ENCODE measurements around the gene CTSW. TPM values are rescaled to one million over a fixed set of nuclear protein-coding genes. Genes with fewer than 3 reads are reported as not detected.

Gene CTSW
- total and polyA plus RNA-seq, 2 donors (not counting 1 experiment from before 2014, with no cell fraction given): 0.84 to 4.6 TPM

- Histone ChIP-seq H3K79me2 (ENCODE audit: control insufficient read depth, insufficient read depth, low read length) (peaks cover 9% of the 10 kb centered on the region), H3K4me1 (ENCODE audit: control insufficient read depth in 2 of 2, insufficient read depth in 2 of 2, low read length in 2 of 2) (peaks cover 0 to 3% of the 10 kb centered on the region in 2 donors), H3K9me3 (ENCODE audit: control extremely low read depth in 1 of 3, control insufficient read depth in 2 of 3, insufficient read depth in 1 of 3, low read length in 2 of 3) (no peaks in the 10 kb centered on the region), H3K27me3 (replicated peaks in 1 of 4; ENCODE audit: control extremely low read depth in 1 of 4, control insufficient read depth in 3 of 4, insufficient read depth in 4 of 4, low read length in 3 of 4) (peaks cover 0 to 35% (median 9%) of the 10 kb centered on the region in 4 experiments), H3K27ac (ENCODE audit: low read length in 2 of 2) (no peak overlapping the region), H2AFZ (ENCODE audit: insufficient read depth, low read depth, low read length, poor library complexity, severe bottlenecking) (no peak overlapping the region), H4K20me1 (ENCODE audit: control insufficient read depth, insufficient read depth, low read length, poor library complexity, severe bottlenecking) (no peaks in the 10 kb centered on the region), H3K9ac (ENCODE audit: low read length) (no peak overlapping the region), H3K36me3 (replicated peaks in 1 of 2; ENCODE audit: control extremely low read depth in 1 of 2, control insufficient read depth in 1 of 2, extremely low read depth in 1 of 2, insufficient read depth in 2 of 2, low read length in 1 of 2) (no peaks in the 10 kb centered on the region), H3K4me3 (ENCODE audit: control extremely low read depth in 1 of 5, extremely low read depth in 1 of 5, insufficient read depth in 1 of 5, low read depth in 2 of 5, low read length in 4 of 5) (no peak overlapping the region), H3K4me2 (replicated peaks; ENCODE audit: low read depth, low read length, poor library complexity, severe bottlenecking) (no peak overlapping the region)
- Mint-ChIP-seq H3K9me3 (ENCODE audit: insufficient read depth) (no peaks in the 10 kb centered on the region), H3K4me1 (peaks cover 5% of the 10 kb centered on the region), H3K27ac (no peak overlapping the region), H3K4me3 (no peak overlapping the region), H3K27me3 (peaks cover 41% of the 10 kb centered on the region)
- ChIA-PET CTCF (interaction anchor here (1.7 kb wide), 1 partner anchor 19 kb away, joined by 6 read pairs; the partner anchor contains the start of gene FIBP), POLR2A (no interaction called here)
- DNase-seq (no peak), ATAC-seq (ENCODE audit: low read depth) (no peak)
- TF ChIP-seq EZH2 (IDR thresholded peaks at IDR 0.05; ENCODE audit: borderline replicate concordance, insufficient read depth, low read depth, low read length, poor library complexity, severe bottlenecking): no peak
- TF ChIP-seq, protein P1, sequence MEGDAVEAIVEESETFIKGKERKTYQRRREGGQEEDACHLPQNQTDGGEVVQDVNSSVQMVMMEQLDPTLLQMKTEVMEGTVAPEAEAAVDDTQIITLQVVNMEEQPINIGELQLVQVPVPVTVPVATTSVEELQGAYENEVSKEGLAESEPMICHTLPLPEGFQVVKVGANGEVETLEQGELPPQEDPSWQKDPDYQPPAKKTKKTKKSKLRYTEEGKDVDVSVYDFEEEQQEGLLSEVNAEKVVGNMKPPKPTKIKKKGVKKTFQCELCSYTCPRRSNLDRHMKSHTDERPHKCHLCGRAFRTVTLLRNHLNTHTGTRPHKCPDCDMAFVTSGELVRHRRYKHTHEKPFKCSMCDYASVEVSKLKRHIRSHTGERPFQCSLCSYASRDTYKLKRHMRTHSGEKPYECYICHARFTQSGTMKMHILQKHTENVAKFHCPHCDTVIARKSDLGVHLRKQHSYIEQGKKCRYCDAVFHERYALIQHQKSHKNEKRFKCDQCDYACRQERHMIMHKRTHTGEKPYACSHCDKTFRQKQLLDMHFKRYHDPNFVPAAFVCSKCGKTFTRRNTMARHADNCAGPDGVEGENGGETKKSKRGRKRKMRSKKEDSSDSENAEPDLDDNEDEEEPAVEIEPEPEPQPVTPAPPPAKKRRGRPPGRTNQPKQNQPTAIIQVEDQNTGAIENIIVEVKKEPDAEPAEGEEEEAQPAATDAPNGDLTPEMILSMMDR (IDR thresholded peaks at IDR 0.05): no peak
- 90% methylated on average over 5 of the region's 6 CpGs for WGBS (ENCODE audit: insufficient coverage)
- intact Hi-C loops (cut with micrococcal nuclease): no loop called here
Observed at GRCh38 chr11:65907878-65908277, 28.2 kb downstream of the CTSW start.

GRCh38 chr11:65911682-65912568, 32.3 kb downstream of the CTSW start:
- Mint-ChIP-seq H3K4me1 (peaks cover 26% of the 10 kb centered on the region), H3K9me3 (ENCODE audit: insufficient read depth) (no peaks in the 10 kb centered on the region), H3K27ac (no peak overlapping the region), H3K27me3 (peaks cover 29% of the 10 kb centered on the region), H3K4me3 (no peak overlapping the region)
- ChIA-PET POLR2A (interaction anchor here (0.8 kb wide), 1 partner anchor 24 kb away, joined by 5 read pairs; the partner anchor contains the start of gene FIBP), CTCF (interaction anchor here (2.2 kb wide), 1 partner anchor 28 kb away, joined by 6 read pairs; no protein-coding TSS in a partner anchor)
- H3K27me3 ChIP-seq (replicated peaks in 1 of 4; ENCODE audit: control extremely low read depth in 1 of 4, control insufficient read depth in 3 of 4, insufficient read depth in 4 of 4, low read length in 3 of 4): peaks cover 0 to 29% (median 7%) of the 10 kb centered on the region in 4 experiments
- TF ChIP-seq EZH2 (IDR thresholded peaks at IDR 0.05; ENCODE audit: borderline replicate concordance, insufficient read depth, low read depth, low read length, poor library complexity, severe bottlenecking): no peak
- TF ChIP-seq, protein P1 (IDR thresholded peaks at IDR 0.05): no peak
- DNase-seq (no peak), ATAC-seq (ENCODE audit: low read depth) (no peak)
- no peak overlapping the region for H2AFZ ChIP-seq (ENCODE audit: insufficient read depth, low read depth, low read length, poor library complexity, severe bottlenecking)
- WGBS (ENCODE audit: insufficient coverage): 26% methylated on average over 10 of the region's 14 CpGs
- H3K79me2 ChIP-seq (ENCODE audit: control insufficient read depth, insufficient read depth, low read length): peaks cover 13% of the 10 kb centered on the region
- no peaks in the 10 kb centered on the region for H4K20me1 ChIP-seq (ENCODE audit: control insufficient read depth, insufficient read depth, low read length, poor library complexity, severe bottlenecking)
- no peaks in the 10 kb centered on the region for H3K36me3 ChIP-seq (replicated peaks in 1 of 2; ENCODE audit: control extremely low read depth in 1 of 2, control insufficient read depth in 1 of 2, extremely low read depth in 1 of 2, insufficient read depth in 2 of 2, low read length in 1 of 2)
- H3K27ac ChIP-seq (ENCODE audit: low read length in 2 of 2): no peak overlapping the region
- peaks cover 0 to 26% of the 10 kb centered on the region in 2 donors for H3K4me1 ChIP-seq (ENCODE audit: control insufficient read depth in 2 of 2, insufficient read depth in 2 of 2, low read length in 2 of 2)
- H3K9ac ChIP-seq (ENCODE audit: low read length): no peak overlapping the region
- no peak overlapping the region for H3K4me3 ChIP-seq (ENCODE audit: control extremely low read depth in 1 of 5, extremely low read depth in 1 of 5, insufficient read depth in 1 of 5, low read depth in 2 of 5, low read length in 4 of 5)
- no peak overlapping the region for H3K4me2 ChIP-seq (replicated peaks; ENCODE audit: low read depth, low read length, poor library complexity, severe bottlenecking)
- intact Hi-C loops (cut with micrococcal nuclease): no loop called here
- no peaks in the 10 kb centered on the region for H3K9me3 ChIP-seq (ENCODE audit: control extremely low read depth in 1 of 3, control insufficient read depth in 2 of 3, insufficient read depth in 1 of 3, low read length in 2 of 3)

Data from B cell (primary cell).